Superior temporal gyrus (tissue), 1 donor: ENCODE results near the gene GORASP2.

Experiments
- DNase-seq: peaks from one replicate; pipeline ENCODE4 v3.0.0-alpha.2; 2016; ENCODE audit errors: extremely low spot score

Gene GORASP2

GRCh38 chr2:170966648-170967396 lies 37.8 kb downstream of the GORASP2 start:
- peak; percentile 49 for DNase-seq

- DNase-seq: no peak
These were observed 38.5 kb downstream of the GORASP2 start for GRCh38 chr2:170967553-170967952.

GRCh38 chr2:170968205-170969003 lies 39.4 kb downstream of the GORASP2 start:
- DNase-seq: no peak

GRCh38 chr2:170969030-170969429 lies 40.0 kb downstream of the GORASP2 start:
- no peak for DNase-seq

- no peak for DNase-seq
These were observed 40.9 kb downstream of the GORASP2 start for GRCh38 chr2:170969872-170970496.

- DNase-seq: no peak
These were observed 42.0 kb downstream of the GORASP2 start for GRCh38 chr2:170971071-170971470.

- peak; percentile 36 for DNase-seq
These were observed 43.5 kb downstream of the GORASP2 start for GRCh38 chr2:170972296-170973224.

- no peak for DNase-seq
These were observed 44.1 kb downstream of the GORASP2 start for GRCh38 chr2:170973225-170973491.

- peak; percentile 85 for DNase-seq
These were observed 44.6 kb downstream of the GORASP2 start for GRCh38 chr2:170973492-170974303.

- no peak for DNase-seq
These were observed 45.4 kb downstream of the GORASP2 start for GRCh38 chr2:170974304-170974993.

GRCh38 chr2:170975127-170975942 lies 46.3 kb downstream of the GORASP2 start:
- DNase-seq: no peak

- no peak for DNase-seq
These were observed 46.9 kb downstream of the GORASP2 start for GRCh38 chr2:170975943-170976270.

GRCh38 chr2:170984079-170984478 lies 55.0 kb downstream of the GORASP2 start:
- no peak for DNase-seq

- DNase-seq: no peak
These were observed 56.4 kb downstream of the GORASP2 start for GRCh38 chr2:170985407-170985806.

- DNase-seq: no peak
These were observed 57.7 kb downstream of the GORASP2 start for GRCh38 chr2:170986566-170987258.

GRCh38 chr2:170991398-170992182 lies 62.5 kb downstream of the GORASP2 start:
- no peak for DNase-seq

- no peak for DNase-seq
These were observed 67.3 kb downstream of the GORASP2 start for GRCh38 chr2:170996316-170996715.
